Natural killer cell (primary cell): ENCODE data around the gene PRR36. TPM values are rescaled to one million over a fixed set of nuclear protein-coding genes. Genes with fewer than 3 reads are reported as not detected.

Experiments
- ATAC-seq, 3 donors: fragments of 150-1000 bp in 2 of 3; fragments of 200-7000 bp in 1 of 3; cut with Tn5 transposase; 1 replicate in 1 of 3; 2 replicates in 2 of 3; pipeline ENCODE4 v1.10.0; 2021; ENCODE audit warnings: mild to moderate bottlenecking in 2 of 3, moderate library complexity in 2 of 3
- DNase-seq, 2 donors: peaks; one replicate each; pipeline versions ENCODE4 v3.0.0 to v3.0.0-alpha.2; 2013 to 2021; ENCODE audit warnings: mixed read lengths in 1 of 2
- H3K27ac ChIP-seq: one replicate; pipeline ENCODE4 v1.5.1; 2013; ENCODE audit warnings: mild to moderate bottlenecking, low read length
- H3K27me3 ChIP-seq: one replicate; pipeline ENCODE4 v1.6.1; 2013; ENCODE audit warnings: low read length; ENCODE audit not compliant: control insufficient read depth, insufficient read depth
- H3K36me3 ChIP-seq: one replicate; pipeline ENCODE4 v1.6.1; 2013; ENCODE audit warnings: low read length; ENCODE audit not compliant: control insufficient read depth, insufficient read depth
- H3K4me1 ChIP-seq: one replicate; pipeline ENCODE4 v1.6.1; 2013; ENCODE audit warnings: low read length; ENCODE audit not compliant: control insufficient read depth, insufficient read depth
- H3K4me3 ChIP-seq: one replicate; pipeline ENCODE4 v1.5.1; 2013; ENCODE audit warnings: low read length
- H3K9me3 ChIP-seq: one replicate; pipeline ENCODE4 v1.6.1; 2013; ENCODE audit warnings: low read length; ENCODE audit not compliant: control insufficient read depth, insufficient read depth
- H3K27ac Mint-ChIP-seq, 2 donors: one replicate each; pipeline ENCODE4 v1.8.0; 2022; ENCODE audit warnings: mild to moderate bottlenecking in 2 of 2, mixed read lengths in 2 of 2, moderate library complexity in 1 of 2
- H3K27me3 Mint-ChIP-seq, 2 donors: one replicate each; pipeline ENCODE4 v1.8.0; 2022; ENCODE audit warnings: low read depth in 2 of 2, mixed read lengths in 2 of 2
- H3K36me3 Mint-ChIP-seq: one replicate; pipeline ENCODE4 v1.8.0; 2022; ENCODE audit warnings: mixed read lengths
- H3K4me1 Mint-ChIP-seq, 2 donors: one replicate each; pipeline ENCODE4 v1.8.0; 2022; ENCODE audit warnings: mixed read lengths in 2 of 2
- H3K4me3 Mint-ChIP-seq: one replicate; pipeline ENCODE4 v1.8.0; 2022; ENCODE audit warnings: mild to moderate bottlenecking, moderate library complexity, mixed read lengths
- H3K9me3 Mint-ChIP-seq, 2 donors: one replicate each; pipeline ENCODE4 v1.8.0; 2022; ENCODE audit warnings: mixed read lengths in 2 of 2
- CTCF ChIP-seq: fragments of 200-600 bp; IDR thresholded peaks from one replicate; pipeline ENCODE4 v1.8.0; 2022; ENCODE audit warnings: antibody characterized with exemption
- WGBS: methylation state at CpG from one replicate; pipeline ENCODE4 v1.1.7; 2013; ENCODE audit warnings: missing lambda C conversion rate; ENCODE audit not compliant: insufficient coverage; 5-methylcytosine and 5-hydroxymethylcytosine counted together
- intact Hi-C: fragments of 100-400 bp; cut with micrococcal nuclease; formaldehyde crosslinking; loops from one replicate; pipeline ENCODE4 v1.14.2; 2022
- total RNA-seq, 4 donors: library from RNA; stranded (reverse); fragments of 120-200 nt in 1 of 4; gene quantifications; one replicate each; pipeline versions ENCODE4 v1.2.3 to v1.2.4, GENCODE V29; 2013 to 2022

The PRR36 gene
- total RNA-seq, 3 donors from 2014 or later (not counting 1 experiment from before 2014, with no cell fraction given) = 0.11 to 0.13 (median 0.12) TPM

GRCh38 chr19:7848779-7849457 lies 25.3 kb downstream of the PRR36 start:
- no peaks in the 10 kb centered on the region for H3K9me3 Mint-ChIP-seq
- H3K36me3 Mint-ChIP-seq = no peaks in the 10 kb centered on the region
- no peak overlapping the region for H3K27ac Mint-ChIP-seq
- H3K4me3 Mint-ChIP-seq = no peak overlapping the region
- DNase-seq (no peak), ATAC-seq (no peak)
- no peaks in the 10 kb centered on the region for H3K27me3 Mint-ChIP-seq
- Histone ChIP-seq H3K4me1 (peaks cover 8% of the 10 kb centered on the region), H3K4me3 (no peak overlapping the region), H3K27ac (no peak overlapping the region), H3K9me3 (no peaks in the 10 kb centered on the region), H3K27me3 (no peaks in the 10 kb centered on the region), H3K36me3 (no peaks in the 10 kb centered on the region)
- no peak for TF ChIP-seq CTCF
- H3K4me1 Mint-ChIP-seq = peaks cover 9 to 10% of the 10 kb centered on the region in 2 donors
- 95% methylated on average over 34 of the region's 34 CpGs for WGBS
- intact Hi-C loops = no loop called here

- no peak for ATAC-seq
- no peaks in the 10 kb centered on the region for H3K36me3 Mint-ChIP-seq
- H3K36me3 ChIP-seq = no peaks in the 10 kb centered on the region
- H3K27ac ChIP-seq = no peak overlapping the region
- no peak overlapping the region for H3K4me3 Mint-ChIP-seq
- H3K27me3 ChIP-seq = no peaks in the 10 kb centered on the region
- H3K27me3 Mint-ChIP-seq = no peaks in the 10 kb centered on the region
- no peaks in the 10 kb centered on the region for H3K9me3 ChIP-seq
- H3K4me3 ChIP-seq = no peak overlapping the region
- no peaks in the 10 kb centered on the region for H3K4me1 ChIP-seq
- no peaks in the 10 kb centered on the region for H3K9me3 Mint-ChIP-seq
- H3K4me1 Mint-ChIP-seq = peaks cover under 1% of the 10 kb centered on the region in 2 donors
- no peak for DNase-seq
- no peak overlapping the region for H3K27ac Mint-ChIP-seq
- WGBS = 96% methylated on average over 23 of the region's 23 CpGs
- no peak for TF ChIP-seq CTCF
- intact Hi-C loops = no loop called here
Observed at GRCh38 chr19:7847664-7848063, 26.5 kb downstream of the PRR36 start.

GRCh38 chr19:7846155-7846646 lies 28.0 kb downstream of the PRR36 start:
- H3K9me3 Mint-ChIP-seq = no peaks in the 10 kb centered on the region
- no peak overlapping the region for H3K4me3 ChIP-seq
- H3K4me3 Mint-ChIP-seq = no peak overlapping the region
- H3K27ac Mint-ChIP-seq = no peak overlapping the region
- no peaks in the 10 kb centered on the region for H3K4me1 Mint-ChIP-seq
- no peak for DNase-seq
- ATAC-seq = no peak
- WGBS = 94% methylated on average over 17 of the region's 19 CpGs
- no peaks in the 10 kb centered on the region for H3K4me1 ChIP-seq
- no peak overlapping the region for H3K27ac ChIP-seq
- no peaks in the 10 kb centered on the region for H3K27me3 ChIP-seq
- intact Hi-C loops = no loop called here
- TF ChIP-seq CTCF = no peak
- no peaks in the 10 kb centered on the region for H3K9me3 ChIP-seq
- H3K27me3 Mint-ChIP-seq = no peaks in the 10 kb centered on the region
- H3K36me3 ChIP-seq = no peaks in the 10 kb centered on the region
- no peaks in the 10 kb centered on the region for H3K36me3 Mint-ChIP-seq
